Keratinocyte (primary cell): ENCODE data around the gene IRAK3.
"Not testable (repeated sequence)": the region's sequence is repeated elsewhere in the genome, so short reads cannot be mapped to it uniquely, and the experiment has no call there.

Experiments
- EZH2 ChIP-seq: IDR thresholded peaks from one replicate; pipeline ENCODE4 v1.6.1; 2012; ENCODE audit warnings: inconsistent platforms, mild to moderate bottlenecking, low read length, moderate library complexity
- TF ChIP-seq, protein P1 (sequence below), 3 experiments: IDR thresholded peaks in 1 of 3; conservative IDR thresholded peaks in 1 of 3; optimal IDR thresholded peaks in 1 of 3; 2 replicates in 2 of 3; 3 replicates in 1 of 3; pipeline versions ENCODE3 to v1.5.1; 2011; ENCODE audit warnings: low read length in 3 of 3, mild to moderate bottlenecking in 3 of 3, moderate library complexity in 2 of 3, control low read depth in 1 of 3, inconsistent platforms in 1 of 3; ENCODE audit not compliant: insufficient read depth in 2 of 3; ENCODE audit errors: extremely low read depth in 1 of 3

DNA sequence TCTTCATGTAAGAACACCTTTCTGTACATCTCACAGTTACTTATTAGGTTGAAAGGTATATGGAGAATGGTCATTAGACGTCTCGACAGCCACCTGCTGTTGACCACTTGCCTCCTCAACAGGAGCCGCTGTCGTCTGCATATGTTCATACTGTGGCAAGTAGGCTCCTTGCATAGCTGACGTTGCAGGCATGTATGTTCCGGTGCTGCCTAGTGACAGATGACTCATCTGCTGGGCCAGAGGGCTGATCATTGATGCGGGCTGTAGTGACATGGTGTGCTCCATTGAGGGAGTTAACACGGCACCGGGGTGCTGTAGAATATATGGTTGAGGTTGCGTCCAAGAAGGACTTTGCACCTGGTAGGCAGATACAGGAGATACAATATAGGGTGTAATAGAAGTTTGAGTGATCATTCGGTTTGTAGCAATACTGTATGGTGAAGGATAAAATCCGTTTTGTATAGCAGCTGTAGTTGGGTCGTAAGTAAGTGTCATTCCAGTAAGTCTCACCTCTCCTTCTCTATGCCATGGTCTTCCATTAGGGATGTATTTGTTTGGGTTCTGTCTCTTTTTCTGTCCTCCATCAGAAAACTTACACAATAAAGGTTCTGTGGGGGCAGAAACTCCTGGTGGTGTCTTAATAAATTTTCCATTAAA lies 45.2 kb downstream of the IRAK3 start:
- TF ChIP-seq, protein P1, sequence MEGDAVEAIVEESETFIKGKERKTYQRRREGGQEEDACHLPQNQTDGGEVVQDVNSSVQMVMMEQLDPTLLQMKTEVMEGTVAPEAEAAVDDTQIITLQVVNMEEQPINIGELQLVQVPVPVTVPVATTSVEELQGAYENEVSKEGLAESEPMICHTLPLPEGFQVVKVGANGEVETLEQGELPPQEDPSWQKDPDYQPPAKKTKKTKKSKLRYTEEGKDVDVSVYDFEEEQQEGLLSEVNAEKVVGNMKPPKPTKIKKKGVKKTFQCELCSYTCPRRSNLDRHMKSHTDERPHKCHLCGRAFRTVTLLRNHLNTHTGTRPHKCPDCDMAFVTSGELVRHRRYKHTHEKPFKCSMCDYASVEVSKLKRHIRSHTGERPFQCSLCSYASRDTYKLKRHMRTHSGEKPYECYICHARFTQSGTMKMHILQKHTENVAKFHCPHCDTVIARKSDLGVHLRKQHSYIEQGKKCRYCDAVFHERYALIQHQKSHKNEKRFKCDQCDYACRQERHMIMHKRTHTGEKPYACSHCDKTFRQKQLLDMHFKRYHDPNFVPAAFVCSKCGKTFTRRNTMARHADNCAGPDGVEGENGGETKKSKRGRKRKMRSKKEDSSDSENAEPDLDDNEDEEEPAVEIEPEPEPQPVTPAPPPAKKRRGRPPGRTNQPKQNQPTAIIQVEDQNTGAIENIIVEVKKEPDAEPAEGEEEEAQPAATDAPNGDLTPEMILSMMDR (optimal IDR thresholded peaks at IDR 0.05 in 1 of 3, IDR thresholded peaks at IDR 0.05 in 1 of 3, conservative IDR thresholded peaks at IDR 0.05 in 1 of 3; ENCODE audit: extremely low read depth in 1 of 3, insufficient read depth in 2 of 3, low read length in 3 of 3), result not testable (repeated sequence)
- not testable (repeated sequence) for TF ChIP-seq EZH2
